Progenitor cell of endocrine pancreas (in vitro differentiated cells): Measurements from ENCODE around the gene TREH. TPM values are rescaled to one million over a fixed set of nuclear protein-coding genes. Genes with fewer than 3 reads are reported as not detected.
A peak's percentile ranks its signal among the peaks of the same experiment; 100 is the strongest.
"Not testable (repeated sequence)": the region's sequence is repeated elsewhere in the genome, so short reads cannot be mapped to it uniquely, and the experiment has no call there.

Source experiments
- DNase-seq: peaks from one replicate; pipeline ENCODE4 v3.0.0; 2021; ENCODE audit warnings: low spot score; ENCODE audit not compliant: unreplicated experiment
- H3K27ac Mint-ChIP-seq: 2 replicates; pipeline ENCODE4 v1.8.0; 2021; ENCODE audit warnings: mild to moderate bottlenecking, moderate library complexity, mixed read lengths
- H3K27me3 Mint-ChIP-seq: 2 replicates; pipeline ENCODE4 v1.8.0; 2021; ENCODE audit warnings: mixed read lengths
- H3K36me3 Mint-ChIP-seq: 2 replicates; pipeline ENCODE4 v1.8.0; 2022; ENCODE audit warnings: mixed read lengths; ENCODE audit not compliant: insufficient read depth
- H3K4me1 Mint-ChIP-seq: 2 replicates; pipeline ENCODE4 v1.8.0; 2021; ENCODE audit warnings: low read depth, mixed read lengths
- H3K4me3 Mint-ChIP-seq: 2 replicates; pipeline ENCODE4 v1.8.0; 2021; ENCODE audit warnings: low read depth, mild to moderate bottlenecking, moderate library complexity, mixed read lengths
- H3K9me3 Mint-ChIP-seq: 2 replicates; pipeline ENCODE4 v1.8.0; 2021; ENCODE audit warnings: low read depth, mixed read lengths
- total RNA-seq: library from RNA; stranded (reverse); gene quantifications from 2 replicates; pipeline ENCODE4 v1.2.1, GENCODE V29; 2021
- TF ChIP-seq, protein P1 (sequence below): fragments of 200-600 bp; sonication (generic); IDR thresholded peaks from one replicate; pipeline ENCODE4 v1.5.0; 2021; ENCODE audit warnings: antibody characterized with exemption, mild to moderate bottlenecking; ENCODE audit not compliant: unreplicated experiment

Gene TREH
- total RNA-seq, 1 donor from 2014 or later, result not detected

DNA sequence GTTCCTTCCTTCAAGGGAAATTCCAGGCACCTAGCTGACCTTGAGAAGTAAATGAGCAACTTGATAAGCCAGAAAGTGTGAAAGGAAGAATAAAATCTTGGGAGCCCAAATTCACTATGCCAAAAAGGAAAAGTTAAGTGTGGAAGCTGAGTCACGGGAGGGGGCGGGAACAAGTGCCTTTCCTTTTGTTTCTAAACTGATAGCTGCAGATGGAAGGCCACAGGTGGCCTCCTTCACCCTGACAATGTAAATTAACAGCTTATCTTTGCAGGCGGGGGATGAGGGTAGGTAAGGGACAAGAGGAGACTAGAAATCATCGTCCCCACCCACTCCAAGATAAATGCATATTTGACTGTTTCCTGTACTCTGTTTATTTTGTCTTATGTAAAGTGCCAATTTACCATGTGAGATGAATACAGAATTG is 36.4 kb upstream of the TREH start:
- TF ChIP-seq, protein P1, sequence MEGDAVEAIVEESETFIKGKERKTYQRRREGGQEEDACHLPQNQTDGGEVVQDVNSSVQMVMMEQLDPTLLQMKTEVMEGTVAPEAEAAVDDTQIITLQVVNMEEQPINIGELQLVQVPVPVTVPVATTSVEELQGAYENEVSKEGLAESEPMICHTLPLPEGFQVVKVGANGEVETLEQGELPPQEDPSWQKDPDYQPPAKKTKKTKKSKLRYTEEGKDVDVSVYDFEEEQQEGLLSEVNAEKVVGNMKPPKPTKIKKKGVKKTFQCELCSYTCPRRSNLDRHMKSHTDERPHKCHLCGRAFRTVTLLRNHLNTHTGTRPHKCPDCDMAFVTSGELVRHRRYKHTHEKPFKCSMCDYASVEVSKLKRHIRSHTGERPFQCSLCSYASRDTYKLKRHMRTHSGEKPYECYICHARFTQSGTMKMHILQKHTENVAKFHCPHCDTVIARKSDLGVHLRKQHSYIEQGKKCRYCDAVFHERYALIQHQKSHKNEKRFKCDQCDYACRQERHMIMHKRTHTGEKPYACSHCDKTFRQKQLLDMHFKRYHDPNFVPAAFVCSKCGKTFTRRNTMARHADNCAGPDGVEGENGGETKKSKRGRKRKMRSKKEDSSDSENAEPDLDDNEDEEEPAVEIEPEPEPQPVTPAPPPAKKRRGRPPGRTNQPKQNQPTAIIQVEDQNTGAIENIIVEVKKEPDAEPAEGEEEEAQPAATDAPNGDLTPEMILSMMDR, result no peak
- Mint-ChIP-seq H3K27me3 (peaks cover 9% of the 10 kb centered on the region), H3K36me3 (no peaks in the 10 kb centered on the region), H3K9me3 (no peaks in the 10 kb centered on the region), H3K27ac (peak overlapping the region; percentile 96), H3K4me1 (peaks cover 48% of the 10 kb centered on the region), H3K4me3 (peak overlapping the region; percentile 18)
- DNase-seq, result no peak

DNA sequence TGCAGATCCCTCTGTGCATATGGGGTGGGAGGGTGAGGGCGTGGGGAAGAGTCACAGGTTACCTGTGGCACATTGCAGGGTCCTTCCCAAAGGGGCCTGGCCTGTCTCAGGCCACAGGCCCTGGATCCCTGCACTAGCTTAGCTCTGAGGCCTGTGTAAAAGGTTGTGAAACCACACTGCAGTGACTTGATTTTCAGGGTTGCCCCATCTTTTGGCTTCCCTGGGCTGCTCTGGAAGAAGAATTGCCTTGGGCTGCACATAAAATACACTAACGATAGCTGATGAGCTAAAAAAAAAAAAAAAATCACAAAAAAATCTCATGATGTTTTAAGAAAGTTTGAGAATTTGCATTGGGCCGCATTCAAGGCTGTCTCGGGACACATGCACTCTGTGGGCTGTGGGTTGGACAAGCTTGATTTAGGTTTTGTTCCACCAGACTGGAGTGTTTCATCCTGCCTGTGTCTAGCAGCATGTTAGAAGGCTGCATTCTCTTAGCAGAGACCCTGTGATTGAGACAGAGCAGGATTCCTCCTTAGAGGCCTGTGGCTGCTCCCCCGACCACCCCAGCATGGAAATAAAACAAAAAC is 35.9 kb upstream of the TREH start:
- TF ChIP-seq, protein P1, result no peak
- Mint-ChIP-seq H3K36me3 (no peaks in the 10 kb centered on the region), H3K4me3 (peak overlapping the region; percentile 18), H3K27me3 (peaks cover 8% of the 10 kb centered on the region), H3K9me3 (no peaks in the 10 kb centered on the region), H3K27ac (peak overlapping the region; percentile 96), H3K4me1 (peaks cover 43% of the 10 kb centered on the region)
- no peak for DNase-seq

DNA sequence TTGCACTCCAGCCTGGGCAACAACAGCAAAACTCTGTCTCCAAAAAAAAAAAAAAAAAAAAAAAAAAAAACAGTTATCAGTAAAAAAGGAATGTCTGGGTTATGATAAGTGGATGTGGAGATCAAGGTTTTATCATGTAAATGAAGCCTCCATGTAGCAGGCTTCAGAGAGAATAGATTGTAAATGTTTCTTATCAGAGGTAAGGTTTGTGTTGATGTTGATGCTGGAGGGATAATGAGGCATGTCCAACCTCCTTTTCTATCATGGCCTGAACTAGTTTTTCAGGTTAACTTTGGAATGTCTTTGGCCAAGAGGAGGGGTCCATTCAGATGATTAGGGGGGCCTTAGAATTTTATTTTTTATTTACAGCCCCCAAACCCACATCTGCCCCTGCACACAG is 35.4 kb upstream of the TREH start:
- Mint-ChIP-seq H3K27me3 (peaks cover 4% of the 10 kb centered on the region), H3K9me3 (no peaks in the 10 kb centered on the region), H3K27ac (peak overlapping the region; percentile 88), H3K36me3 (no peaks in the 10 kb centered on the region), H3K4me3 (no peak overlapping the region), H3K4me1 (peaks cover 38% of the 10 kb centered on the region)
- TF ChIP-seq, protein P1, result no peak
- no peak for DNase-seq

DNA sequence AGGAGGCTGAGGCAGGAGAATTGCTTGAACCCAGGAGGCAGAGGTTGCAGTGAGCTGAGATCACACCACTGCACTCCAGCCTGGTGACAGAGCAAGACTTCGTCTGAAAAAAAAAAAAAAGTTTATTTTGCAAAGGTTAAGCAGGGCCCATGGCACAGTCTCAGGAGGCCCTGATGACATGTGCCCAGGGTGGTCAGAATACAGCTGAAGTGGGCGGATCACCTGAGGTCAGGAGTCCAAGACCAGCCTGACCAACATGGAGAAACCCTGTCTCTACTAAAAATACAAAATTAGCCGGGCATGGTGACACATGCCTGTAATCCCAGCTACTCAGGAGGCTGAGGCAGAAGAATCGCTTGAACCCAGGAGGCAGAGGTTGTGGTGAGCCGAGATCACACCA is 35.0 kb upstream of the TREH start:
- H3K4me3 Mint-ChIP-seq, H3K27me3 Mint-ChIP-seq, H3K27ac Mint-ChIP-seq, H3K9me3 Mint-ChIP-seq, H3K36me3 Mint-ChIP-seq, DNase-seq: not testable (repeated sequence)
- H3K4me1 Mint-ChIP-seq, result peaks cover 34% of the 10 kb centered on the region

DNA sequence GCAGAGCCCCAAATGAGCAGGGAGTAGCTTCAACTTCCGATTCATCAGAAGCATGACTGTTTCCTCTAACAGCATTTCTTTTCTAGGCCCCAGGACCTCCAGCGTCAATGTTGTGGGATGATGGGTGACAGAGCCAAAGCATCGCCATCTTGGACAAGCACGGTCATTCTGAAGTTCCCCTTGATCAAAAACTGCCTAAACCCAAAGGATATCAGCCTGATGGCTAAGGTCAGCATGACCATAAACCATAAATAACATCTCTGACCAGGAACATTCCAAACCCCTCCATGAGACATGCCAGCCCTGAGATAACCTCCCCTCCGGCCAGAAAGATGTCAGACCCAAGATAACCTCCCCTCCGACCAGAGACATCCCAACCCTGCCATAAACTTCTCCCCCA is 28.8 kb upstream of the TREH start:
- TF ChIP-seq, protein P1, result no peak
- no peak for DNase-seq
- Mint-ChIP-seq H3K4me3 (no peak overlapping the region), H3K36me3 (no peaks in the 10 kb centered on the region), H3K27me3 (peaks cover 3% of the 10 kb centered on the region), H3K9me3 (no peaks in the 10 kb centered on the region), H3K27ac (no peak overlapping the region), H3K4me1 (no peaks in the 10 kb centered on the region)

DNA sequence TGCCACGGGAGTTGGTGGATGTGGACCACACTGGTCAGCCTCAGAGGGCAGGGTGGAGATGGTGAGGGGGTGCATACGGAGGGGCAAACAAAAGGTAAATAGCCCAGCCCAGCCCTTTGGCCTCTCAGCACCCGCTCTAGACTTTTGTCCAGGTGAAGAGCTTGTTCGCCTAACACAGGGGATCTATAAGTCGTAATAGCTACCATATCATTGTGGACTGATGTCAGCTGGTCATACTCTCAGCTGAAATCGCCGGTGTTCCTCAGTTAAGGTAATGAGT is 27.0 kb upstream of the TREH start:
- no peaks in the 10 kb centered on the region for H3K4me1 Mint-ChIP-seq
- no peak overlapping the region for H3K4me3 Mint-ChIP-seq
- TF ChIP-seq, protein P1, result no peak
- H3K27me3 Mint-ChIP-seq, result peaks cover 3% of the 10 kb centered on the region
- no peak overlapping the region for H3K27ac Mint-ChIP-seq
- no peak for DNase-seq
- no peaks in the 10 kb centered on the region for H3K9me3 Mint-ChIP-seq
- no peaks in the 10 kb centered on the region for H3K36me3 Mint-ChIP-seq
